ENCODE data around the gene C2CD2L. TPM values are rescaled to one million over a fixed set of nuclear protein-coding genes. Genes with fewer than 3 reads are reported as not detected.
A peak's percentile ranks its signal among the peaks of the same experiment; 100 is the strongest.

C2CD2L gene
- total and polyA plus RNA-seq, 2 donors from 2014 or later, result 16.0 to 17.7 TPM

- Histone ChIP-seq H3K9me3 (ENCODE audit: control insufficient read depth in 2 of 3, insufficient read depth in 1 of 3, low read length in 3 of 3) (no peaks in the 10 kb centered on the region), H3K27ac (ENCODE audit: low read depth in 2 of 2, low read length in 2 of 2) (peak overlapping the region; percentile 15 to 72), H3K4me3 (ENCODE audit: low read length in 3 of 3) (peak overlapping the region; percentile 84 to 98 (median 96)), H3K4me1 (ENCODE audit: control insufficient read depth in 2 of 3, insufficient read depth in 2 of 3, low read depth in 1 of 3, low read length in 3 of 3) (peaks cover 2 to 16% (median 11%) of the 10 kb centered on the region in 3 donors), H3K27me3 (ENCODE audit: control insufficient read depth, insufficient read depth, low read length) (no peaks in the 10 kb centered on the region), H3K9ac (ENCODE audit: low read length in 3 of 3) (peak overlapping the region; percentile 53 to 69 (median 66)), H3K36me3 (ENCODE audit: control insufficient read depth in 2 of 3, insufficient read depth in 3 of 3, low read length in 3 of 3) (peaks cover 2 to 7% (median 2%) of the 10 kb centered on the region in 3 donors)
- TF ChIP-seq, protein P1, sequence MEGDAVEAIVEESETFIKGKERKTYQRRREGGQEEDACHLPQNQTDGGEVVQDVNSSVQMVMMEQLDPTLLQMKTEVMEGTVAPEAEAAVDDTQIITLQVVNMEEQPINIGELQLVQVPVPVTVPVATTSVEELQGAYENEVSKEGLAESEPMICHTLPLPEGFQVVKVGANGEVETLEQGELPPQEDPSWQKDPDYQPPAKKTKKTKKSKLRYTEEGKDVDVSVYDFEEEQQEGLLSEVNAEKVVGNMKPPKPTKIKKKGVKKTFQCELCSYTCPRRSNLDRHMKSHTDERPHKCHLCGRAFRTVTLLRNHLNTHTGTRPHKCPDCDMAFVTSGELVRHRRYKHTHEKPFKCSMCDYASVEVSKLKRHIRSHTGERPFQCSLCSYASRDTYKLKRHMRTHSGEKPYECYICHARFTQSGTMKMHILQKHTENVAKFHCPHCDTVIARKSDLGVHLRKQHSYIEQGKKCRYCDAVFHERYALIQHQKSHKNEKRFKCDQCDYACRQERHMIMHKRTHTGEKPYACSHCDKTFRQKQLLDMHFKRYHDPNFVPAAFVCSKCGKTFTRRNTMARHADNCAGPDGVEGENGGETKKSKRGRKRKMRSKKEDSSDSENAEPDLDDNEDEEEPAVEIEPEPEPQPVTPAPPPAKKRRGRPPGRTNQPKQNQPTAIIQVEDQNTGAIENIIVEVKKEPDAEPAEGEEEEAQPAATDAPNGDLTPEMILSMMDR (IDR thresholded peaks at IDR 0.05; ENCODE audit: borderline replicate concordance, extremely low read depth, insufficient read depth), result no peak
- no peak for DNase-seq
- no peak for FAIRE-seq
- intact Hi-C loops (cut with DNase I), result no loop called here
These were observed 14.6 kb downstream of the C2CD2L start for GRCh38 chr11:119121811-119122124.

GRCh38 chr11:119125821-119126220 lies 18.7 kb downstream of the C2CD2L start:
- TF ChIP-seq, protein P1 (IDR thresholded peaks at IDR 0.05; ENCODE audit: borderline replicate concordance, extremely low read depth, insufficient read depth), result no peak

GRCh38 chr11:119126675-119127268 lies 19.6 kb downstream of the C2CD2L start:
- no peak overlapping the region for H3K27ac ChIP-seq (ENCODE audit: low read depth in 2 of 2, low read length in 2 of 2)
- no peaks in the 10 kb centered on the region for H3K9me3 ChIP-seq (ENCODE audit: control insufficient read depth in 2 of 3, insufficient read depth in 1 of 3, low read length in 3 of 3)
- peaks cover 0 to 14% (median 6%) of the 10 kb centered on the region in 3 donors for H3K4me1 ChIP-seq (ENCODE audit: control insufficient read depth in 2 of 3, insufficient read depth in 2 of 3, low read depth in 1 of 3, low read length in 3 of 3)
- H3K4me3 ChIP-seq (ENCODE audit: low read length in 3 of 3), result no peak overlapping the region
- no peak overlapping the region for H3K9ac ChIP-seq (ENCODE audit: low read length in 3 of 3)
- intact Hi-C loops (cut with DNase I), result no loop called here
- H3K27me3 ChIP-seq (ENCODE audit: control insufficient read depth, insufficient read depth, low read length), result no peaks in the 10 kb centered on the region
- H3K36me3 ChIP-seq (ENCODE audit: control insufficient read depth in 2 of 3, insufficient read depth in 3 of 3, low read length in 3 of 3), result peaks cover 7 to 25% (median 14%) of the 10 kb centered on the region in 3 donors
- DNase-seq, result no peak
- FAIRE-seq, result no peak
- TF ChIP-seq, protein P1 (IDR thresholded peaks at IDR 0.05; ENCODE audit: borderline replicate concordance, extremely low read depth, insufficient read depth), result no peak

More at GRCh38 chr11:119125821-119126220, 18.7 kb downstream of the C2CD2L start:
- Histone ChIP-seq H3K4me1 (ENCODE audit: control insufficient read depth in 2 of 3, insufficient read depth in 2 of 3, low read depth in 1 of 3, low read length in 3 of 3) (peaks cover 0 to 15% (median 6%) of the 10 kb centered on the region in 3 donors), H3K27me3 (ENCODE audit: control insufficient read depth, insufficient read depth, low read length) (no peaks in the 10 kb centered on the region), H3K27ac (ENCODE audit: low read depth in 2 of 2, low read length in 2 of 2) (no peak overlapping the region), H3K9me3 (ENCODE audit: control insufficient read depth in 2 of 3, insufficient read depth in 1 of 3, low read length in 3 of 3) (no peaks in the 10 kb centered on the region), H3K36me3 (ENCODE audit: control insufficient read depth in 2 of 3, insufficient read depth in 3 of 3, low read length in 3 of 3) (peaks cover 4 to 16% (median 11%) of the 10 kb centered on the region in 3 donors), H3K4me3 (ENCODE audit: low read length in 3 of 3) (no peak overlapping the region), H3K9ac (ENCODE audit: low read length in 3 of 3) (no peak overlapping the region)
- FAIRE-seq, result no peak
- no peak for DNase-seq
- intact Hi-C loops (cut with DNase I), result no loop called here

All from kidney (tissue), 14 donors.